Lower leg skin (tissue), 3 donors: ENCODE data around the gene USP11.

Source experiments
- CTCF ChIP-seq, 3 donors: fragments of 450-650 bp; IDR thresholded peaks; one replicate each; pipeline ENCODE4 v1.5.1; 2016; ENCODE audit warnings: antibody characterized with exemption in 3 of 3, mild to moderate bottlenecking in 3 of 3, moderate library complexity in 2 of 3
- POLR2A ChIP-seq, 2 donors: fragments of 450-650 bp; IDR thresholded peaks; one replicate each; pipeline ENCODE4 v1.6.1; 2016 to 2017; ENCODE audit warnings: antibody characterized with exemption in 2 of 2, mild to moderate bottlenecking in 1 of 2, moderate library complexity in 1 of 2

GRCh38 chrX:47235691-47236103 lies 2.9 kb downstream of the USP11 start:
- TF ChIP-seq CTCF (IDR thresholded peaks at IDR 0.05) (no peak), POLR2A (IDR thresholded peaks at IDR 0.05) (no peak)
